Panc1 (cell line): Measurements from ENCODE around the gene LGALS3.

Experiments used
- CTCF ChIP-seq: fragments of 450-650 bp; IDR thresholded peaks from 2 replicates; pipeline ENCODE4 v1.5.1; 2017; ENCODE audit warnings: mild to moderate bottlenecking
- POLR2AphosphoS5 ChIP-seq: IDR thresholded peaks from 2 replicates; pipeline ENCODE4 v1.6.1; 2012; ENCODE audit warnings: mild to moderate bottlenecking, low read depth, low read length, moderate library complexity
- REST ChIP-seq, 2 experiments: IDR thresholded peaks; 2 replicates each; pipeline ENCODE4 v1.6.1; 2011 to 2012; ENCODE audit warnings: low read depth in 2 of 2, control low read depth in 1 of 2, low read length in 1 of 2, mild to moderate bottlenecking in 1 of 2, moderate library complexity in 1 of 2; ENCODE audit not compliant: insufficient read depth in 1 of 2

DNA sequence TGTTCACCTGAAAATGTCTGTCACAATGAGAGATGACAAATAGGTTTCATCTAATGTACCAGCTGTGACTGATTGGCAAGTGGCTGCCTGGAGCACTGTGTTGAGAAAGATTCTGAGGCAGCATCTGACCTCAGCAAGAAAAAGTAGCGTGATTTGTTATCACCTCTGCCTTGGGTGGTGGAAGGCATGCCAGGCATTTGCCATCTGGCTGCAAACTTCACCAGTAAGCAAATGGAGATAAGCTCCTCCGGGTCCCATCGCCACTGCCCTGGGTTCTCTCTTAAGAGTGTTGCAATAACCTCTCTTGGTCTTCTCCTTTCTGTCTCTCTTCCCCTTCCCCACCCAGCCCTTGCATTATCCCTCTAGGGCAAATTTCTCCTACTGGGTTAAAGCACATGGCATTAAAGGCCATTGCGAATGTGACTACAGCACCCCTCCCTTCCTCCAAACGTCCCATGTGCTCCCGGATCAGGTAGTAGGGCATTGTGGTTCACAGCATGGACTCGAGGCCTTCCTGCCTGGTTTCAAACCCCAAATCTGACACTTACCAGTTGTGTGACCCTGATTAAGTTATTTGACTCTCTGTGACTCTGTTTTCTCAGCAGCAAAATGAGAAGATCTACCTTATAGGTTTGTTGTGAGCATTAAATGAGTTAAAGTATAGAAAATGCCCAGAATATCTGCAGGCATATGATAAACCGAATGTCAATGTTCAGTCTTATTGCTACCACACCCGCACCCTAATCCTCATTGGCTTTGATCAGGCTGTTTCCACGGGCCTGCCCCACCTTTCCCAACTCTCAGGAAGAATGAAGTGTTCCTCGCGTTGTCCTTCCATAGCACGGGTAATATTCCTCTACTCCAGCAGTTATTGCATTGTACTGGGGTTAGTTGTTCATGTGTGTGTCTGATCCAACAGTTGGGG is 8.2 kb upstream of the LGALS3 start:
- TF ChIP-seq CTCF (no peak), POLR2AphosphoS5 (no peak), REST (IDR thresholded peaks at IDR 0.05; ENCODE audit: insufficient read depth in 1 of 2, low read depth in 2 of 2, low read length in 1 of 2) (no peak)
